ENCODE results near the gene AGTRAP.

AGTRAP gene

DNA sequence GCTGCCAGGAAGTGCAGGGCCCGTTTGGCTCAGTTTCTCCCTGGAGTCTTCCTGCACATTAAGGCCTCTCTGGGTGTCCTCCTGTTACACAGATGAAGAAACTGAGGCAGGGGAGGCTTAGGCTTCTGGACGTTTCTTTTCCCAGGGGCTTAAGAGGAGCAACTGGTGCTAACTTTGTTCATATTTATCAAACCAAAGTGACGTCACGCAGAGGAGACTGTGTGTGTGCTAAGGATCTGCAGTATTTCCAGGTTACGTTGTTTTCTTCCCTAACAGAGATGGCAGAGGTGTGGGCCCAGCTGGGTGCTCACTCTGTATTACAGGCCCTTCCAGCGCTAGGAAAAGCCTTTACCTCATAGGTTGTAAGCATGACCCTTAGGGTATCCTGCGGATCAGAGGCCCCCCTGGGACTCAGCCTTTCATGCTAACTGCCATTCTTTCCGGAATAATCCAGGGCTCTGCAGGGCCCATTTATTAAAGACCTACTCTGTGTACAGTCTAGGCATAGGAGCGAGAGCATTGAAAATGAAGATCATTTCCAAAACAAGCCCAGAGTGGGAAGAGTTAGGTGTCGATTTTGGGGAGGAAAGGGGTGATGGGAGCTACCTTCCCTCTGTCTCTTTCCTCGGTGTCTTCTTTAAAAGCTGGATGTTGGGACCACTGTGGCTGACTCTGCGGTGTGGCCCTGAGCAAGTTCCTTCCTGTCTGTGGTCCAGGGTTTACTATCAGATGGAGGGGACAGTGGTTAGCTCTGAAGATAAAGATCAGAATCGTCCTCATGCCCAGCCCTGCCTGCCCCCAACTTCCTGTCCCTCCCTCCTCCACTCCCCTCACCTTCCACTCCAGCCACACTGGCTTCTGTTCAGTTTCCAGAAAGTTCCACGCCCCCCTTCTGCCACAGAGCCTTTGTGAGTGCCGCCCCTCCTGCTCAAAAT is 4.6 kb downstream of the AGTRAP start:
- WGBS, 2 donors (ENCODE audit: extremely low coverage in 2 of 2, insufficient read length in 2 of 2, insufficient replicate concordance in 1 of 2) = no CpG with 5 or more reads among the region's 15 CpGs
- H3K27me3 ChIP-seq (ENCODE audit: control insufficient read depth in 3 of 3, insufficient read depth in 3 of 3, low read depth in 1 of 3, low read length in 3 of 3) = no peaks in the 10 kb centered on the region
- no peak overlapping the region for H3K4ac ChIP-seq (ENCODE audit: low read length)
- H3K18ac ChIP-seq (ENCODE audit: low read length) = no peak overlapping the region
- peaks cover 10 to 14% of the 10 kb centered on the region in 2 donors for H3K4me1 ChIP-seq (ENCODE audit: control insufficient read depth in 2 of 2, insufficient read depth in 1 of 2, low read depth in 1 of 2, low read length in 2 of 2)
- H2BK15ac ChIP-seq (ENCODE audit: low read length) = no peak overlapping the region
- no peak overlapping the region for H4K91ac ChIP-seq (ENCODE audit: low read depth, low read length, poor library complexity)
- H2BK5ac ChIP-seq (ENCODE audit: low read length) = no peak overlapping the region
- H4K8ac ChIP-seq (ENCODE audit: low read depth, low read length) = no peak overlapping the region
- no peak overlapping the region for H3K27ac ChIP-seq (replicated peaks; ENCODE audit: low read length)
- no peak overlapping the region for H2BK120ac ChIP-seq (ENCODE audit: low read depth, low read length)
- no peak overlapping the region for H3K4me3 ChIP-seq (ENCODE audit: low read length in 2 of 2)
- peaks cover 0 to 1% of the 10 kb centered on the region in 2 donors for H3K36me3 ChIP-seq (replicated peaks in 1 of 2; ENCODE audit: control insufficient read depth in 2 of 2, insufficient read depth in 2 of 2, low read length in 2 of 2)
- no peak overlapping the region for H3K23ac ChIP-seq (ENCODE audit: low read depth, low read length, poor library complexity)
- H3K9ac ChIP-seq (ENCODE audit: low read depth, low read length, poor library complexity) = no peak overlapping the region
- no peak overlapping the region for H3K14ac ChIP-seq (ENCODE audit: low read length)
- H2AK5ac ChIP-seq (ENCODE audit: low read depth, low read length) = no peak overlapping the region
- H2BK12ac ChIP-seq (ENCODE audit: low read length) = no peak overlapping the region
- no peak overlapping the region for H2AFZ ChIP-seq (ENCODE audit: low read length)
- H3K9me3 ChIP-seq (replicated peaks in 1 of 2; ENCODE audit: control insufficient read depth in 2 of 2, insufficient read depth in 1 of 2, low read depth in 1 of 2, low read length in 2 of 2) = no peaks in the 10 kb centered on the region
- no peaks in the 10 kb centered on the region for H3K79me1 ChIP-seq (ENCODE audit: low read depth, low read length)
- DNase-seq (ENCODE audit: low spot score) = no peak
- H3K4me2 ChIP-seq (ENCODE audit: insufficient read depth, low read length, poor library complexity, severe bottlenecking) = no peak overlapping the region

DNA sequence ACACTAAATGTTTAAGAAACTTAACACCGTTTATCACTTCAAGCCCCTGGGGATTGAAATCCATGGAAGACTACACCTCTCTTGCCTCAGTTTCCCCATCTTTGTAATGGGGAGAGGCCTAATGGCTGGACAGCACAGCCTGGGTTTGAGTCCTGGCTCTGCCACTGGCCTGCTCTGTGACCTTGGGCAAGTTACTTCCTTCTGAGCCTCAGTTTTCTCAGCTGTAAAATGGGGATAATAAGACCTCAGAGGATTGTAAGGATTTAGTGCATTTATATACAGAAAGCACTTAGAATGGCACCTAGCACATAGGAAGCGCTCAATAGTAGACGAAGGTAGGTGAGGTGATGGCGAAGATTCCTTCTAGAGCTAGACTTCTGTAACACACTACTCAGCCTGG is 5.5 kb downstream of the AGTRAP start:
- H2BK120ac ChIP-seq (ENCODE audit: low read depth, low read length) = no peak overlapping the region
- peaks cover 8 to 11% of the 10 kb centered on the region in 2 donors for H3K4me1 ChIP-seq (ENCODE audit: control insufficient read depth in 2 of 2, insufficient read depth in 1 of 2, low read depth in 1 of 2, low read length in 2 of 2)
- no peaks in the 10 kb centered on the region for H3K79me1 ChIP-seq (ENCODE audit: low read depth, low read length)
- H3K4ac ChIP-seq (ENCODE audit: low read length) = no peak overlapping the region
- no peak overlapping the region for H3K14ac ChIP-seq (ENCODE audit: low read length)
- H2AFZ ChIP-seq (ENCODE audit: low read length) = no peak overlapping the region
- H3K27me3 ChIP-seq (ENCODE audit: control insufficient read depth in 3 of 3, insufficient read depth in 3 of 3, low read depth in 1 of 3, low read length in 3 of 3) = no peaks in the 10 kb centered on the region
- H3K18ac ChIP-seq (ENCODE audit: low read length) = no peak overlapping the region
- no peak overlapping the region for H4K8ac ChIP-seq (ENCODE audit: low read depth, low read length)
- H2BK15ac ChIP-seq (ENCODE audit: low read length) = no peak overlapping the region
- no peak overlapping the region for H3K27ac ChIP-seq (replicated peaks; ENCODE audit: low read length)
- DNase-seq (ENCODE audit: low spot score) = no peak
- H2AK5ac ChIP-seq (ENCODE audit: low read depth, low read length) = no peak overlapping the region
- no peak overlapping the region for H3K9ac ChIP-seq (ENCODE audit: low read depth, low read length, poor library complexity)
- H3K36me3 ChIP-seq (replicated peaks in 1 of 2; ENCODE audit: control insufficient read depth in 2 of 2, insufficient read depth in 2 of 2, low read length in 2 of 2) = peaks cover 2 to 10% of the 10 kb centered on the region in 2 donors
- H3K4me3 ChIP-seq (ENCODE audit: low read length in 2 of 2) = no peak overlapping the region
- WGBS, 2 donors (ENCODE audit: extremely low coverage in 2 of 2, insufficient read length in 2 of 2, insufficient replicate concordance in 1 of 2) = no CpG with 5 or more reads among the region's 4 CpGs
- H3K23ac ChIP-seq (ENCODE audit: low read depth, low read length, poor library complexity) = no peak overlapping the region
- no peaks in the 10 kb centered on the region for H3K9me3 ChIP-seq (replicated peaks in 1 of 2; ENCODE audit: control insufficient read depth in 2 of 2, insufficient read depth in 1 of 2, low read depth in 1 of 2, low read length in 2 of 2)
- no peak overlapping the region for H4K91ac ChIP-seq (ENCODE audit: low read depth, low read length, poor library complexity)
- no peak overlapping the region for H2BK5ac ChIP-seq (ENCODE audit: low read length)
- no peak overlapping the region for H2BK12ac ChIP-seq (ENCODE audit: low read length)
- H3K4me2 ChIP-seq (ENCODE audit: insufficient read depth, low read length, poor library complexity, severe bottlenecking) = no peak overlapping the region

DNA sequence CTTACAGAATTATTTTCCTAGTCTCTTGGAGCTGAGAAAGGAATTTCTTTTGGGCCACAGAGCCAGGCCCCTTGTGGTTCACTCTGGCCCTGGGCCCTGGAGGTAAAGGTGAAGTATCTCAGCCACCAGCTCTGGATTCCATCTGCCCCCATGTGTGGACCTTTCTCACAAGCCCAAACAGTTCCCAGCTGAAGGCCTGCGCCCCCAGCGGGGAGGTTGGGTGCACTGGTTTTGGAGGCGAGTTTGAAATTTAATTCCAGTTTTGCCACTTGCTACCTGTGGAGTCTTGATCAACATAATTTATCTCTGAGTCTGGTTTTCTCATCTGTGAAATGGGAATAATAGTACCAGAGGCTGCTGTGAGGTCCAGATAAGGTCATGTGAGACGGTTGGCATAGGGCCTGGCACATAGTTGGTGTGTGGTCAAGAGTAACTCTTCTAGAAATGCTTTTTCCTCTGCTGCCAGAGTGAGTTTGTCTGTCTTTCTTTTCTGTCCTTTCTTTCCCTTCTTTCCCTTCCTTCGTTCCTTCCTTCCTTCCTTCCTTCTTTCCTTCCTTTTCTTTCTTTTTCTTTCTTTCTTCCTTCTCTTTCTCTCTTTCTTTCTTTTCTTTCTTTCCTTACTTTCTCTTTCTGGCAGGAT is 6.1 kb downstream of the AGTRAP start:
- Histone ChIP-seq H3K4ac (ENCODE audit: low read length) (no peak overlapping the region), H3K27ac (replicated peaks; ENCODE audit: low read length) (no peak overlapping the region), H2AK5ac (ENCODE audit: low read depth, low read length) (no peak overlapping the region), H3K36me3 (replicated peaks in 1 of 2; ENCODE audit: control insufficient read depth in 2 of 2, insufficient read depth in 2 of 2, low read length in 2 of 2) (peaks cover 3 to 13% of the 10 kb centered on the region in 2 donors), H2BK12ac (ENCODE audit: low read length) (no peak overlapping the region), H3K4me2 (ENCODE audit: insufficient read depth, low read length, poor library complexity, severe bottlenecking) (no peak overlapping the region), H2BK15ac (ENCODE audit: low read length) (no peak overlapping the region), H3K4me3 (ENCODE audit: low read length in 2 of 2) (no peak overlapping the region), H3K9ac (ENCODE audit: low read depth, low read length, poor library complexity) (no peak overlapping the region), H2AFZ (ENCODE audit: low read length) (no peak overlapping the region), H3K18ac (ENCODE audit: low read length) (no peak overlapping the region), H3K23ac (ENCODE audit: low read depth, low read length, poor library complexity) (no peak overlapping the region), H3K79me1 (ENCODE audit: low read depth, low read length) (no peaks in the 10 kb centered on the region), H3K14ac (ENCODE audit: low read length) (no peak overlapping the region), H2BK120ac (ENCODE audit: low read depth, low read length) (no peak overlapping the region), H3K4me1 (ENCODE audit: control insufficient read depth in 2 of 2, insufficient read depth in 1 of 2, low read depth in 1 of 2, low read length in 2 of 2) (peaks cover 5 to 8% of the 10 kb centered on the region in 2 donors), H2BK5ac (ENCODE audit: low read length) (no peak overlapping the region), H4K8ac (ENCODE audit: low read depth, low read length) (no peak overlapping the region), H4K91ac (ENCODE audit: low read depth, low read length, poor library complexity) (no peak overlapping the region), H3K9me3 (replicated peaks in 1 of 2; ENCODE audit: control insufficient read depth in 2 of 2, insufficient read depth in 1 of 2, low read depth in 1 of 2, low read length in 2 of 2) (no peaks in the 10 kb centered on the region), H3K27me3 (ENCODE audit: control insufficient read depth in 3 of 3, insufficient read depth in 3 of 3, low read depth in 1 of 3, low read length in 3 of 3) (no peaks in the 10 kb centered on the region)
- no CpG with 5 or more reads among the region's 5 CpGs for WGBS, 2 donors (ENCODE audit: extremely low coverage in 2 of 2, insufficient read length in 2 of 2, insufficient replicate concordance in 1 of 2)
- no peak for DNase-seq (ENCODE audit: low spot score)

DNA sequence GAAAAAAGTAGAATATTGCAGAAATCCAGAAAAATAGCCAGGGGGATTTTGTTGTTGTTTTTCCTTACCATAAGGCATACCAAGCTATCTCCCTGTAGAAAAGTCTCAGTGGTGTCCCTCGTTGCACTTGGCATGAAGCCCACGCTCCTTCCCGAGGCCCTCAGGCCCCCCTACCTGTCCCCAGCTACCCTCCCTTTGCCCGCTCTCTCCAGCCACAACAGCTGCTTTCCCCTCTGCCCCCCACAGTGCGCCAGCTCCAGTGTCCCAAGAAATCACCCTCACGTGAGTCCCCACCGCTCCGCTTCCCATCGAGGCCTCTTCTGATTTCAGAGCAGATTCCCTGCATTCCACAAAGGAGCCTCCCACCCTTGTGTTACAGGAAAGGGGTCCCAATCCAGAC is 8.4 kb downstream of the AGTRAP start:
- no peak for DNase-seq (ENCODE audit: low spot score)
- WGBS, 2 donors (ENCODE audit: extremely low coverage in 2 of 2, insufficient read length in 2 of 2, insufficient replicate concordance in 1 of 2) = no CpG with 5 or more reads among the region's 9 CpGs
- no peak overlapping the region for H2BK12ac ChIP-seq (ENCODE audit: low read length)
- no peak overlapping the region for H2AFZ ChIP-seq (ENCODE audit: low read length)
- H3K9me3 ChIP-seq (replicated peaks in 1 of 2; ENCODE audit: control insufficient read depth in 2 of 2, insufficient read depth in 1 of 2, low read depth in 1 of 2, low read length in 2 of 2) = no peaks in the 10 kb centered on the region
- H3K4me3 ChIP-seq (ENCODE audit: low read length in 2 of 2) = no peak overlapping the region
- peaks cover 0 to 5% of the 10 kb centered on the region in 2 donors for H3K4me1 ChIP-seq (ENCODE audit: control insufficient read depth in 2 of 2, insufficient read depth in 1 of 2, low read depth in 1 of 2, low read length in 2 of 2)
- H3K27ac ChIP-seq (replicated peaks; ENCODE audit: low read length) = no peak overlapping the region
- H3K18ac ChIP-seq (ENCODE audit: low read length) = peak overlapping the region; percentile 16
- no peak overlapping the region for H2BK120ac ChIP-seq (ENCODE audit: low read depth, low read length)
- H2BK5ac ChIP-seq (ENCODE audit: low read length) = no peak overlapping the region
- no peak overlapping the region for H3K23ac ChIP-seq (ENCODE audit: low read depth, low read length, poor library complexity)
- no peak overlapping the region for H3K9ac ChIP-seq (ENCODE audit: low read depth, low read length, poor library complexity)
- H2AK5ac ChIP-seq (ENCODE audit: low read depth, low read length) = no peak overlapping the region
- peaks cover 4% of the 10 kb centered on the region for H3K79me1 ChIP-seq (ENCODE audit: low read depth, low read length)
- H4K91ac ChIP-seq (ENCODE audit: low read depth, low read length, poor library complexity) = no peak overlapping the region
- H3K27me3 ChIP-seq (ENCODE audit: control insufficient read depth in 3 of 3, insufficient read depth in 3 of 3, low read depth in 1 of 3, low read length in 3 of 3) = no peaks in the 10 kb centered on the region
- no peak overlapping the region for H4K8ac ChIP-seq (ENCODE audit: low read depth, low read length)
- no peak overlapping the region for H3K4me2 ChIP-seq (ENCODE audit: insufficient read depth, low read length, poor library complexity, severe bottlenecking)
- H2BK15ac ChIP-seq (ENCODE audit: low read length) = no peak overlapping the region
- H3K14ac ChIP-seq (ENCODE audit: low read length) = no peak overlapping the region
- H3K4ac ChIP-seq (ENCODE audit: low read length) = no peak overlapping the region
- H3K36me3 ChIP-seq (replicated peaks in 1 of 2; ENCODE audit: control insufficient read depth in 2 of 2, insufficient read depth in 2 of 2, low read length in 2 of 2) = peaks cover 11 to 21% of the 10 kb centered on the region in 2 donors

All from neuronal stem cell (in vitro differentiated cells).